RWPE2 (cell line): Measurements from ENCODE around the gene FRK.
"Not testable (repeated sequence)": the region's sequence is repeated elsewhere in the genome, so short reads cannot be mapped to it uniquely, and the experiment has no call there.

ENCODE experiments used
- ATAC-seq: fragments of 200-7000 bp; cut with Tn5 transposase; 3 replicates; pipeline ENCODE4 v1.9.1; 2021; ENCODE audit warnings: low read depth
- DNase-seq: peaks from one replicate; pipeline ENCODE4 v3.0.0-alpha.2; 2020; ENCODE audit warnings: low spot score
- H3K27ac ChIP-seq: fragments of 450-650 bp; 2 replicates; pipeline ENCODE4 v1.5.1; 2017; ENCODE audit warnings: mild to moderate bottlenecking; ENCODE audit not compliant: poor library complexity, severe bottlenecking
- H3K27me3 ChIP-seq: fragments of 250-450 bp; sonication (Bioruptor Pico); 2 replicates; pipeline ENCODE4 v1.5.1; 2021; ENCODE audit warnings: mild to moderate bottlenecking, moderate library complexity; ENCODE audit not compliant: insufficient read depth, poor library complexity, severe bottlenecking
- H3K36me3 ChIP-seq: fragments of 250-450 bp; sonication (Bioruptor Pico); 2 replicates; pipeline ENCODE4 v1.5.1; 2020; ENCODE audit warnings: low read depth, mild to moderate bottlenecking, moderate library complexity
- H3K4me1 ChIP-seq: fragments of 250-450 bp; sonication (Bioruptor Pico); 2 replicates; pipeline ENCODE4 v1.5.1; 2021; ENCODE audit warnings: mild to moderate bottlenecking, moderate library complexity; ENCODE audit not compliant: insufficient read depth, poor library complexity, severe bottlenecking
- H3K4me3 ChIP-seq: fragments of 250-450 bp; sonication (Bioruptor Pico); 2 replicates; pipeline ENCODE4 v1.5.1; 2021; ENCODE audit warnings: mild to moderate bottlenecking, moderate library complexity; ENCODE audit not compliant: severe bottlenecking
- H3K9me3 ChIP-seq: fragments of 250-450 bp; sonication (Bioruptor Pico); 2 replicates; pipeline ENCODE4 v1.5.1; 2021; ENCODE audit warnings: mild to moderate bottlenecking, moderate library complexity; ENCODE audit not compliant: severe bottlenecking
- TF ChIP-seq, protein P1 (sequence below): fragments of 450-650 bp; IDR thresholded peaks from one replicate; pipeline ENCODE4 v1.5.1; 2017; ENCODE audit warnings: mild to moderate bottlenecking, moderate library complexity; ENCODE audit not compliant: poor library complexity, severe bottlenecking

The FRK gene

DNA sequence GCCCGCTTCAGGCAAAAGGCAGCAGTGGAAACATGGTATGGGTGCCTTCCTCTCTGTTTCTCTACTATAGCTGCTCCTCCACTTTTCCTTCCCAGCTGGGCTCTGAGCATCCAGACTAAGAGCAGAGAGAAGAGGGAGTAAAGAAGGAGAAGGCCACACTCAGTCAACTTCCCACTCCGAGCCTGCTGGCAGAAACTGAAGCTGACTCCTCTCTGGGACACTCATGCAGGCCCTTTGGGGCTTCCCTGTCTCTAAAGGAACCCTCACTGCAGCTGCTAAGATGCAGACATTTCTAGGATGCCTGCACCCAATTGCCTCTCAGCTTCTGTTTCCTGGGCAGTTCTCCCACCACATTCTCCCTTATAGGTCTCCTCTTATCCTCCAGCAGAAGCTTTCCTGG, 88.9 kb downstream of the FRK start:
- ATAC-seq (no peak), DNase-seq (no peak)
- Histone ChIP-seq H3K27me3 (no peaks in the 10 kb centered on the region), H3K4me1 (no peaks in the 10 kb centered on the region), H3K27ac (no peak overlapping the region), H3K4me3 (no peak overlapping the region), H3K36me3 (no peaks in the 10 kb centered on the region), H3K9me3 (no peaks in the 10 kb centered on the region)
- TF ChIP-seq, protein P1, sequence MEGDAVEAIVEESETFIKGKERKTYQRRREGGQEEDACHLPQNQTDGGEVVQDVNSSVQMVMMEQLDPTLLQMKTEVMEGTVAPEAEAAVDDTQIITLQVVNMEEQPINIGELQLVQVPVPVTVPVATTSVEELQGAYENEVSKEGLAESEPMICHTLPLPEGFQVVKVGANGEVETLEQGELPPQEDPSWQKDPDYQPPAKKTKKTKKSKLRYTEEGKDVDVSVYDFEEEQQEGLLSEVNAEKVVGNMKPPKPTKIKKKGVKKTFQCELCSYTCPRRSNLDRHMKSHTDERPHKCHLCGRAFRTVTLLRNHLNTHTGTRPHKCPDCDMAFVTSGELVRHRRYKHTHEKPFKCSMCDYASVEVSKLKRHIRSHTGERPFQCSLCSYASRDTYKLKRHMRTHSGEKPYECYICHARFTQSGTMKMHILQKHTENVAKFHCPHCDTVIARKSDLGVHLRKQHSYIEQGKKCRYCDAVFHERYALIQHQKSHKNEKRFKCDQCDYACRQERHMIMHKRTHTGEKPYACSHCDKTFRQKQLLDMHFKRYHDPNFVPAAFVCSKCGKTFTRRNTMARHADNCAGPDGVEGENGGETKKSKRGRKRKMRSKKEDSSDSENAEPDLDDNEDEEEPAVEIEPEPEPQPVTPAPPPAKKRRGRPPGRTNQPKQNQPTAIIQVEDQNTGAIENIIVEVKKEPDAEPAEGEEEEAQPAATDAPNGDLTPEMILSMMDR, result no peak

DNA sequence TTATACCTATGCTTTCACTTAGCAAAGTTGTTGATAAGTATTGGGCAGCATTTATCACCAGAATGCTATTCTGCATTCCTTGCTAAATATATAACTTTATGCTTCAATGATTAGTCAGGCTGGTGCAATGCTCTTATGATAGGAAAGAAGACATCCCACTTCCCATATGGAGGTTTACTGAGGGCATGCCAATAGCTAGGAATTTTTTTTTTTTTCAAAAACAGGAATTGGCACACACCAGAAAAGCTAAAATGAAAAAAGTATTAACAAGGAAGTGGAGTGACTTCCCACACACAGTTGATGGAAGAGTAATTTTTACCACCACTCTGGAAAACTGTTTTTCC, 90.8 kb downstream of the FRK start:
- DNase-seq, result no peak
- H3K4me3 ChIP-seq, result no peak overlapping the region

DNA sequence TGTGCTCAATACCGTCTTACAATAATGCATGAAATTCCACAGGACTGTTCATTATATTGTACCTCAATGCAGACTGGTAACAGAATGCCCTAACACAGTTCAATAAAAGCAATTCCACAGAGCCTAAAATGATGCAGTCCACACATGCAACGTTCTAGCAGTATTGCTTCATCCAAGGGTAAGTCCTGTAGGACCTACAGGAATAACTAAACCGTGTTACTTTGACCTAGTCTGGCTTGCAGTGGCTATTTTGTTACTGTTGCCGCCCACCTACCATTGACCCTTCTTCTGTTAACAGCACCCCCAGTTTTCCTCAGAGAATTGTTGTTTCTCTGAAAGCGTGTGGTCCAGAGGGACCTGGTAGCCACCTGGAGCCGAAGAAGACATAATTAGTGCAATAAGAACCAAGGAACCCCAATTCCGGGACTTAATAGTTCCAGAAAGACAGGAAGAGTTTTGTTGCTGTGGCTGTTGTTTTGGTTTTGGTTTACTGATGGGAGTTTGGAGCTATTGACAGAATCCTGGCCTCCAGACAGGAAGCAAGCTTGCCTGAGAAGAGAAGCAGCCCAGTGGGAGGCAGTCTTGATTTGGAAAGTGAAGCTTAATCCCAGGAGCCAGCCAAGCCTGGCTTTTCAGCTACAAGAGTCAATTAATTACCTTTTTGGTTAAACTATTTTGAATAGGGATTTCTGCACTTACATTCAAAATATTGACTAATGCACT, 91.3 kb downstream of the FRK start:
- DNase-seq, result no peak
- H3K9me3 ChIP-seq, result no peaks in the 10 kb centered on the region
- H3K27ac ChIP-seq, result no peak overlapping the region
- ATAC-seq, result peak; percentile 19; the same call in 1 of the 3 replicates
- H3K36me3 ChIP-seq, result no peaks in the 10 kb centered on the region
- TF ChIP-seq, protein P1, result no peak
- H3K4me1 ChIP-seq, result no peaks in the 10 kb centered on the region
- no peak overlapping the region for H3K4me3 ChIP-seq
- no peaks in the 10 kb centered on the region for H3K27me3 ChIP-seq

More for the DNA sequence above, 90.8 kb downstream of the FRK start:
- Histone ChIP-seq H3K4me1 (no peaks in the 10 kb centered on the region), H3K27ac (no peak overlapping the region), H3K36me3 (no peaks in the 10 kb centered on the region), H3K9me3 (no peaks in the 10 kb centered on the region), H3K27me3 (no peaks in the 10 kb centered on the region)
- peak; percentile 60; the same call in 1 of the 3 replicates for ATAC-seq
- TF ChIP-seq, protein P1, result no peak

GRCh38 chr6:115960286-115960685, 100.4 kb downstream of the FRK start:
- H3K4me1 ChIP-seq, ATAC-seq, DNase-seq, H3K9me3 ChIP-seq, H3K4me3 ChIP-seq, H3K27ac ChIP-seq, H3K27me3 ChIP-seq, H3K36me3 ChIP-seq: not testable (repeated sequence)

DNA sequence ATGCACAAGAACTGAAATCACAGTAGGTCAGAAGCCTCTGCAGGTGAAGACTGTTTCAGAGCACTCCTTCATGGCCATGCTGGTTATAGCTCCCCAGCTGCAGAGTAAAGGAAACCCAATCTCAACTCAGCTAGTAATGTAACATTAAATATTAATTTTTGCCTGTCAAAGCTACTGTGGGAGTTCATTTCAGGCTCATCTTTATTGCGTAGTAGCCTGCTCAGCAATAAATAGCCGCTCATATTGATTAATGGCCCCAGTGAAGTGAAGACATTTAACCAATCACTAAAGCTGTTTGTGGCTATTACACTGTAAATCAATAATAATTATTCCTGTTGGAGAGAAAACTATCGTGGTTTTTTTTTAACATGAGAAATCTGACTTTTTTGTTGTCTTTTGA, 101.7 kb downstream of the FRK start:
- H3K27ac ChIP-seq, result no peak overlapping the region
- no peaks in the 10 kb centered on the region for H3K9me3 ChIP-seq
- H3K27me3 ChIP-seq, result no peaks in the 10 kb centered on the region
- no peaks in the 10 kb centered on the region for H3K4me1 ChIP-seq
- ATAC-seq (no peak), DNase-seq (no peak)
- no peak overlapping the region for H3K4me3 ChIP-seq
- H3K36me3 ChIP-seq, result no peaks in the 10 kb centered on the region
- TF ChIP-seq, protein P1, result no peak
